ENCODE data around the gene USP48. TPM values are rescaled to one million over a fixed set of nuclear protein-coding genes. Genes with fewer than 3 reads are reported as not detected.
"Not testable (repeated sequence)": the region's sequence is repeated elsewhere in the genome, so short reads cannot be mapped to it uniquely, and the experiment has no call there.

USP48 gene
- total RNA-seq, 4 donors from 2014 or later = 35.4 to 198 (median 50.7) TPM

GRCh38 chr1:21828075-21828474 is 45.1 kb upstream of the USP48 start:
- peaks cover 0 to 99% (median 0%) of the 10 kb centered on the region in 3 donors for H3K36me3 ChIP-seq
- no peaks in the 10 kb centered on the region for H3K9me3 ChIP-seq
- H3K27ac ChIP-seq = no peak overlapping the region
- H3K4me3 ChIP-seq = no peak overlapping the region
- no peaks in the 10 kb centered on the region for H3K4me1 ChIP-seq
- no peaks in the 10 kb centered on the region for H3K27me3 ChIP-seq
- TF ChIP-seq CTCF (IDR thresholded peaks at IDR 0.05) (no peak), POLR2A (IDR thresholded peaks at IDR 0.05) (no peak)
- no peak for DNase-seq

- no peak for DNase-seq
- Histone ChIP-seq H3K4me1 (no peaks in the 10 kb centered on the region), H3K27me3 (no peaks in the 10 kb centered on the region), H3K27ac (no peak overlapping the region), H3K9me3 (no peaks in the 10 kb centered on the region), H3K36me3 (peaks cover 0 to 99% (median 0%) of the 10 kb centered on the region in 3 donors), H3K4me3 (no peak overlapping the region)
- TF ChIP-seq POLR2A (IDR thresholded peaks at IDR 0.05) (no peak), CTCF (IDR thresholded peaks at IDR 0.05) (no peak)
Observed at GRCh38 chr1:21827141-21827679, 44.3 kb upstream of the USP48 start.

GRCh38 chr1:21826694-21827093 is 43.7 kb upstream of the USP48 start:
- H3K9me3 ChIP-seq, H3K4me1 ChIP-seq, H3K4me3 ChIP-seq, H3K27me3 ChIP-seq, H3K27ac ChIP-seq, DNase-seq: not testable (repeated sequence)
- peaks cover 0 to 95% (median 0%) of the 10 kb centered on the region in 3 donors for H3K36me3 ChIP-seq

- no peaks in the 10 kb centered on the region for H3K27me3 ChIP-seq
- H3K9me3 ChIP-seq = no peaks in the 10 kb centered on the region
- no peak for DNase-seq
- H3K4me1 ChIP-seq = no peaks in the 10 kb centered on the region
- H3K4me3 ChIP-seq = no peak overlapping the region
- H3K36me3 ChIP-seq = peaks cover 0 to 82% (median 0%) of the 10 kb centered on the region in 3 donors
- no peak overlapping the region for H3K27ac ChIP-seq
- TF ChIP-seq POLR2A (IDR thresholded peaks at IDR 0.05) = no peak
- no peak for TF ChIP-seq CTCF (IDR thresholded peaks at IDR 0.05)
Observed at GRCh38 chr1:21825393-21825792, 42.4 kb upstream of the USP48 start.

GRCh38 chr1:21824926-21825325 is 42.0 kb upstream of the USP48 start:
- H3K9me3 ChIP-seq = no peaks in the 10 kb centered on the region
- no peaks in the 10 kb centered on the region for H3K27me3 ChIP-seq
- peaks cover 0 to 78% (median 0%) of the 10 kb centered on the region in 3 donors for H3K36me3 ChIP-seq
- H3K27ac ChIP-seq = no peak overlapping the region
- no peak for TF ChIP-seq CTCF (IDR thresholded peaks at IDR 0.05)
- TF ChIP-seq POLR2A (IDR thresholded peaks at IDR 0.05) = no peak
- no peak overlapping the region for H3K4me3 ChIP-seq
- H3K4me1 ChIP-seq = no peaks in the 10 kb centered on the region
- no peak for DNase-seq

GRCh38 chr1:21823980-21824702 is 41.2 kb upstream of the USP48 start:
- no peaks in the 10 kb centered on the region for H3K4me1 ChIP-seq
- peaks cover 0 to 70% (median 0%) of the 10 kb centered on the region in 3 donors for H3K36me3 ChIP-seq
- no peak overlapping the region for H3K27ac ChIP-seq
- no peaks in the 10 kb centered on the region for H3K27me3 ChIP-seq
- H3K9me3 ChIP-seq = no peaks in the 10 kb centered on the region
- H3K4me3 ChIP-seq = no peak overlapping the region
- no peak for TF ChIP-seq POLR2A (IDR thresholded peaks at IDR 0.05)
- TF ChIP-seq CTCF (IDR thresholded peaks at IDR 0.05) = no peak
- no peak for DNase-seq

Measured in Peyer's patch (tissue), 4 donors.